Measurements from ENCODE around the gene KCNK1. TPM values are rescaled to one million over a fixed set of nuclear protein-coding genes. Genes with fewer than 3 reads are reported as not detected.

Gene KCNK1
- total and polyA plus RNA-seq, 12 donors, result 2.5 to 29.5 (median 14.1) TPM

DNA sequence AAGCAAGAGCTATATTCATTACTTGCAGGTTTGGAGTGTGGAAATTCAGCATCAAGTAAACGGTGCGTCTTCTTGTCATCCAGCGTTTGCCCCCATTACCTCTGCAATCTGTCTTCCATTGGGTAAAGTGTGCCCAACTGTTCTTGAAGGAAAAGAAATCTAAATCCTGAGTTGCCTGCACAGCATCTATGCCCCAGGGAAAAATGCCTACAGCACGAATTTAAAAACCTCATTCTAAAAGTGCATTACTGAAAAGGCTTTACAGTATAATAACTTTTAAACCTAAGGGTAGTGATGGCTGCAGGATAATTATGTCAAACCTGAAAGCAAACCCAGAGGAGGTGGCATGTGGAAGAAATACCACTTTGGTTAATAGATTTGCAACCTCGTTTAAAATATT lies 37.2 kb downstream of the KCNK1 start:
- H3K27me3 ChIP-seq, result no peaks in the 10 kb centered on the region
- H3K27ac ChIP-seq, result no peak overlapping the region
- H3K4me1 ChIP-seq, result no peaks in the 10 kb centered on the region
- peaks cover 0 to 7% (median 0%) of the 10 kb centered on the region in 11 donors for H3K9me3 ChIP-seq
- H3K4me3 ChIP-seq, result no peak overlapping the region
- no peaks in the 10 kb centered on the region for H3K36me3 ChIP-seq
- WGBS, 2 donors, result 77 to 81% methylated on average over 5 of the region's 5 CpGs
- TF ChIP-seq, protein P1, sequence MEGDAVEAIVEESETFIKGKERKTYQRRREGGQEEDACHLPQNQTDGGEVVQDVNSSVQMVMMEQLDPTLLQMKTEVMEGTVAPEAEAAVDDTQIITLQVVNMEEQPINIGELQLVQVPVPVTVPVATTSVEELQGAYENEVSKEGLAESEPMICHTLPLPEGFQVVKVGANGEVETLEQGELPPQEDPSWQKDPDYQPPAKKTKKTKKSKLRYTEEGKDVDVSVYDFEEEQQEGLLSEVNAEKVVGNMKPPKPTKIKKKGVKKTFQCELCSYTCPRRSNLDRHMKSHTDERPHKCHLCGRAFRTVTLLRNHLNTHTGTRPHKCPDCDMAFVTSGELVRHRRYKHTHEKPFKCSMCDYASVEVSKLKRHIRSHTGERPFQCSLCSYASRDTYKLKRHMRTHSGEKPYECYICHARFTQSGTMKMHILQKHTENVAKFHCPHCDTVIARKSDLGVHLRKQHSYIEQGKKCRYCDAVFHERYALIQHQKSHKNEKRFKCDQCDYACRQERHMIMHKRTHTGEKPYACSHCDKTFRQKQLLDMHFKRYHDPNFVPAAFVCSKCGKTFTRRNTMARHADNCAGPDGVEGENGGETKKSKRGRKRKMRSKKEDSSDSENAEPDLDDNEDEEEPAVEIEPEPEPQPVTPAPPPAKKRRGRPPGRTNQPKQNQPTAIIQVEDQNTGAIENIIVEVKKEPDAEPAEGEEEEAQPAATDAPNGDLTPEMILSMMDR (IDR thresholded peaks at IDR 0.05), result no peak
- ATAC-seq (no peak), DNase-seq (no peak)
- intact Hi-C loops (cut with DNase I), result no loop called here

DNA sequence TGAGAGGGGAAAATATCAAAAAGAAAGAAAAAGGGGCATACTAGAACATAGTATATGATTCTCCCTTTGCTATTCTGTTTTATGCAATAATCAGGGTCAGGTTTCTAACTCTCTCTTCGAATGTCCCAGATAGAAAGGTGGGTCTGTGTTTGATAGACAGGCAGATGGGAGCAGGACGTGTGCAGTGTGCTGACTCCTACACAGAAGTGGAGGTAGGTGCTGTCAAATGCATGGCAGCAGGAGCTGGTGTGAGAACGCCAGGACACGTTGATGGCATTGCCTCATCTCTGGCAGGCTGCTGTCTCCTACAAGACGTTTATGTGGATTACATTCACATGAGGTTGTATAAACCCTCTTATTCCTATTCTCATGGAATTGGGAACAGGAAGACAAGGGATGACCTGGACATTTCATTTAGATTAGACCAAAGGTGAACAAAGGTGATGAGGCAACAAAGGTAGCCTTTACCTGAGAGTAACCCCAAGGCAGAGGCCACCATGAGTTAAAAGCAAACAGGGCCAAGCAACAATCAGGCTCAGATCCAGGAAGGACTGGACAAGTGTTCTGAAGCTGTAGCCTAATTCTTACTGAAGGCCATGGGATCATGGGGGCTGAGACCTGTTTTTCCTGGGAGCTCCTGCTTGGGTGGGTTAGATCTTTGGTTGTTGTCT lies 37.8 kb downstream of the KCNK1 start:
- peaks cover 0 to 7% (median 0%) of the 10 kb centered on the region in 11 donors for H3K9me3 ChIP-seq
- H3K4me3 ChIP-seq, result no peak overlapping the region
- 62 to 78% methylated on average over 5 of the region's 5 CpGs for WGBS, 2 donors
- DNase-seq, result no peak
- no peaks in the 10 kb centered on the region for H3K27me3 ChIP-seq
- intact Hi-C loops (cut with DNase I), result no loop called here
- no peak overlapping the region for H3K27ac ChIP-seq
- no peak for ATAC-seq
- no peaks in the 10 kb centered on the region for H3K36me3 ChIP-seq
- no peaks in the 10 kb centered on the region for H3K4me1 ChIP-seq
- TF ChIP-seq, protein P1 (IDR thresholded peaks at IDR 0.05), result no peak

DNA sequence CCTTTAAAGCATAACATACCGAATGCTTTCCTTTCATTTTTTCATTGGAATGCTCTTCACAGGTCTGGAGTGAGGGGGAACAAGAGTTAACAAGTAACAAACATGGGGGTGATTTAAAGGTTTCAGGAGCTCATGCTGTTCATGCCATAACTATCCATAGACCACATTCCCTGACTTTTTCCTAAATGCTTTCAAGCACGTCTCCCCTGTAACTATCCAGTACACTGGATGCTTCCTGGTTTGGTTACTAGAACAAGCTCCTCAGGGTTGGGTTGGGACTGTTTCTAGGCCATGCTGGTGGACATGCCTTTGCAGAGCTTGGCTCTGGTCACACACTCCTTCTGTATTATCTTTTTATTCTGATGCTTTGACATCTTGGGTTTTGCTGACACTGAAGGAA lies 38.6 kb downstream of the KCNK1 start:
- no peak overlapping the region for H3K4me3 ChIP-seq
- no peak overlapping the region for H3K27ac ChIP-seq
- WGBS, 2 donors, result 83 to 93% methylated on average over 2 of the region's 2 CpGs
- H3K9me3 ChIP-seq, result peaks cover 0 to 7% (median 0%) of the 10 kb centered on the region in 11 donors
- TF ChIP-seq, protein P1 (IDR thresholded peaks at IDR 0.05), result no peak
- no peaks in the 10 kb centered on the region for H3K27me3 ChIP-seq
- no peaks in the 10 kb centered on the region for H3K36me3 ChIP-seq
- DNase-seq (no peak), ATAC-seq (no peak)
- intact Hi-C loops (cut with DNase I), result no loop called here
- H3K4me1 ChIP-seq, result no peaks in the 10 kb centered on the region

DNA sequence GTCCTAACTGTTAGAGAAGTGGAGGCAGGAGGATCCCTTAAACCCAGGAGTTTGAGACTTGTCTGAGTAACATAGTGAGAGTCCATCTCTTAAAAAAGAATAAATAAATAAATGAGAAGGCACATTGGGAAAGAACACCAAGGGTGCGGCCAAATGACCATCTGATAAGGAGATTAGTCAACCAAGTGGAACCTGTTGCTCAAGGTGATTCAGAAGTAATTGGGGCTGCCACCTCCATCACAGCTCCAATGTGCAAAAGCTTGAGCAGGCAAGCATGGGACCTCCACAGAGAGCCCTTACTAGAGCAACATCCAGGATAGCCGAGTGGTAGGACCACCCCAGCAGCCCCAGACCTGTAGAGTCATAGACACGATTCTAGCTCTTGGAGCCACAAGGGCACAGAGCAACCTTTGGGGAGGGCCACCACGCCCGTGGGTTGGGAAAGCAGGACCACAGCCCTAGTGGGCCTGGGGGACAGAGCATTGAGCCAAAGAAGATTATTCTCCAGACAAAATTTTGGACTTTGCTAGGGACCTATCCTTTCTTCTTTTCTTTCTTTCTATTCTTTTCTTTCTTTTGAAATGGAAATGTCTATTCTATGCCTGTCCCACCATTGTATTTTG lies 40.9 kb downstream of the KCNK1 start:
- 79 to 91% methylated on average over 5 of the region's 5 CpGs for WGBS, 2 donors
- H3K9me3 ChIP-seq, result no peaks in the 10 kb centered on the region
- TF ChIP-seq, protein P1 (IDR thresholded peaks at IDR 0.05), result no peak
- no peaks in the 10 kb centered on the region for H3K27me3 ChIP-seq
- DNase-seq (no peak), ATAC-seq (no peak)
- no peak overlapping the region for H3K4me3 ChIP-seq
- H3K4me1 ChIP-seq, result no peaks in the 10 kb centered on the region
- no peak overlapping the region for H3K27ac ChIP-seq
- H3K36me3 ChIP-seq, result no peaks in the 10 kb centered on the region
- intact Hi-C loops (cut with DNase I), result no loop called here
